ENCODE results near the gene GOLGA8J.
"Not testable (repeated sequence)": the region's sequence is repeated elsewhere in the genome, so short reads cannot be mapped to it uniquely, and the experiment has no call there.

GRCh38 chr15:30134751-30135150, 52.0 kb downstream of the GOLGA8J start, which contains the start of gene GOLGA8T:
- not testable (repeated sequence) for TF ChIP-seq BCL11A (tag by site-specific recombination; IDR thresholded peaks at IDR 0.05; ENCODE audit: low read depth); HOXA7 (CRISPR knock-in tag; IDR thresholded peaks at IDR 0.05; ENCODE audit: borderline replicate concordance); ZNF148 (tag by site-specific recombination; IDR thresholded peaks at IDR 0.05; ENCODE audit: borderline replicate concordance); REST (tag by site-specific recombination; IDR thresholded peaks at IDR 0.05); ZNF830 (tag by site-specific recombination; IDR thresholded peaks at IDR 0.05; ENCODE audit: low read depth); ZNF157 (tag by site-specific recombination; IDR thresholded peaks at IDR 0.05); KLF10 (tag by site-specific recombination; IDR thresholded peaks at IDR 0.05); CTCF (tag by site-specific recombination; IDR thresholded peaks at IDR 0.05); YY1 (tag by site-specific recombination; IDR thresholded peaks at IDR 0.05); ZBTB11 (tag by site-specific recombination; conservative IDR thresholded peaks at IDR 0.05; ENCODE audit: low read depth); ZNF623 (tag by site-specific recombination; IDR thresholded peaks at IDR 0.05); ZBTB7A (tag by site-specific recombination; IDR thresholded peaks at IDR 0.05; ENCODE audit: low read depth); ZNF138 (tag by site-specific recombination; IDR thresholded peaks at IDR 0.05; ENCODE audit: borderline replicate concordance)
